Spleen (tissue), 7 donors: ENCODE results near the gene SLC35G3.

ENCODE experiments used
- CTCF ChIP-seq, 11 experiments: fragments of 200-600 bp in 7 of 11; fragments of 450-650 bp in 4 of 11; sonication (generic) in 4 of 11; IDR thresholded peaks in 8 of 11; conservative IDR thresholded peaks in 3 of 11; 1 replicate in 7 of 11; 2 replicates in 4 of 11; pipeline versions ENCODE4 v1.4.0 to v1.8.0; 2016 to 2021; ENCODE audit warnings: antibody characterized with exemption in 11 of 11, inconsistent platforms in 4 of 11, mild to moderate bottlenecking in 1 of 11
- POLR2A ChIP-seq, 3 donors: fragments of 450-650 bp; IDR thresholded peaks; one replicate each; pipeline ENCODE4 v1.5.1; 2017; ENCODE audit warnings: antibody characterized with exemption in 3 of 3, mild to moderate bottlenecking in 1 of 3
- POLR2AphosphoS5 ChIP-seq, 3 donors: sonication (generic); formaldehyde crosslinking; IDR thresholded peaks; one replicate each; pipeline ENCODE4 v1.5.1; 2017; ENCODE audit warnings: antibody characterized with exemption in 3 of 3
- donor health status: DM: no; HTN: no; CAD: no; lungs with moderate emphysema.
- donor health status: DM: no; HTN: no; CAD: no.
- donor health status: DM: no; HTN: no; CAD: no.

- TF ChIP-seq CTCF (IDR thresholded peaks at IDR 0.05 in 8 of 11, conservative IDR thresholded peaks at IDR 0.05 in 3 of 11) (no peak), POLR2A (IDR thresholded peaks at IDR 0.05) (no peak), POLR2AphosphoS5 (IDR thresholded peaks at IDR 0.05) (no peak)
These were observed 35.4 kb upstream of the SLC35G3 start for GRCh38 chr17:35229638-35230037.
